22Rv1 (cell line): ENCODE data around the gene ATXN10.

Experiments used
- ZFX ChIP-seq: fragments of 450-650 bp; IDR thresholded peaks from 2 replicates; pipeline ENCODE4 v1.6.1; 2017; ENCODE audit warnings: antibody characterized with exemption, borderline replicate concordance
- TF ChIP-seq, protein P1 (sequence below): fragments of 450-650 bp; IDR thresholded peaks from 2 replicates; pipeline ENCODE4 v1.5.1; 2017; ENCODE audit warnings: mild to moderate bottlenecking

DNA sequence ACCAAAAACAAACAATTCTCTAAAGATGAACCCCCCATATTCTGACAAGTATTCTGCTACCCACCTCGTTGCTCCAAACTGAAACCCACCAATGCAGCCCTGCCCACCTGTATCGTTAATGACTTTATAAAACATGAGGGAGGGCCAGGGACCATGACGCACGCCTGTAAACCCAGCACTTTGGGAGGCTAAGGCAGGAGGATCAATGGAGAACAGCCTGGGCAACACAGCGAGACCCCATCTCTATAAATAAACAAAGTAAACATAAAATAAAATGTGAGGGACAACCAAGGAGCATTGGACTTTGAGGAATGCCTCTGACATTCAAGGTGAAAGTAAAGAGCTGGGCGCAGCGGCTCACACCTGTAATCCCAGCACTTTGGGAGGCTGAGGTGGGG is 39.8 kb upstream of the ATXN10 start:
- TF ChIP-seq, protein P1, sequence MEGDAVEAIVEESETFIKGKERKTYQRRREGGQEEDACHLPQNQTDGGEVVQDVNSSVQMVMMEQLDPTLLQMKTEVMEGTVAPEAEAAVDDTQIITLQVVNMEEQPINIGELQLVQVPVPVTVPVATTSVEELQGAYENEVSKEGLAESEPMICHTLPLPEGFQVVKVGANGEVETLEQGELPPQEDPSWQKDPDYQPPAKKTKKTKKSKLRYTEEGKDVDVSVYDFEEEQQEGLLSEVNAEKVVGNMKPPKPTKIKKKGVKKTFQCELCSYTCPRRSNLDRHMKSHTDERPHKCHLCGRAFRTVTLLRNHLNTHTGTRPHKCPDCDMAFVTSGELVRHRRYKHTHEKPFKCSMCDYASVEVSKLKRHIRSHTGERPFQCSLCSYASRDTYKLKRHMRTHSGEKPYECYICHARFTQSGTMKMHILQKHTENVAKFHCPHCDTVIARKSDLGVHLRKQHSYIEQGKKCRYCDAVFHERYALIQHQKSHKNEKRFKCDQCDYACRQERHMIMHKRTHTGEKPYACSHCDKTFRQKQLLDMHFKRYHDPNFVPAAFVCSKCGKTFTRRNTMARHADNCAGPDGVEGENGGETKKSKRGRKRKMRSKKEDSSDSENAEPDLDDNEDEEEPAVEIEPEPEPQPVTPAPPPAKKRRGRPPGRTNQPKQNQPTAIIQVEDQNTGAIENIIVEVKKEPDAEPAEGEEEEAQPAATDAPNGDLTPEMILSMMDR = no peak
- no peak for TF ChIP-seq ZFX
